MM.1S (cell line): ENCODE results near the gene PLA2G2F.

Source experiments
- CTCF ChIP-seq: fragments of 300-600 bp; sonication (generic); IDR thresholded peaks from 2 replicates; pipeline ENCODE4 v1.5.1; 2016; ENCODE audit warnings: antibody characterized with exemption, low read length, mixed read lengths
- EZH2 ChIP-seq: fragments of 300-600 bp; sonication (generic); optimal IDR thresholded peaks from 2 replicates; pipeline ENCODE3; 2017; ENCODE audit warnings: low read depth, mild to moderate bottlenecking, antibody characterized with exemption, low read length, mixed read lengths
- EZH2phosphoT487 ChIP-seq: fragments of 300-600 bp; sonication (generic); IDR thresholded peaks from 2 replicates; pipeline ENCODE4 v1.6.1; 2018; ENCODE audit warnings: antibody characterized with exemption, low read length

GRCh38 chr1:20150326-20150705, 11.2 kb downstream of the PLA2G2F start:
- TF ChIP-seq CTCF (no peak), EZH2 (no peak), EZH2phosphoT487 (no peak)
